HEK293 (cell line): ENCODE measurements around the gene CHMP4B.

ENCODE experiments used
- CTCF ChIA-PET: fragments of 350-600 bp; formaldehyde crosslinking; extraction: SDS; loops from one replicate; lab custom pipeline; 2021; ENCODE audit warnings: antibody characterized with exemption; lab: Yijun Ruan, JAX
- POLR2A ChIA-PET: fragments of 300-600 bp; formaldehyde crosslinking; extraction: SDS; loops from one replicate; lab custom pipeline; 2020; ENCODE audit warnings: antibody characterized with exemption, inconsistent platforms; lab: Yijun Ruan, JAX
- H3K27ac ChIP-seq: fragments of 200-500 bp; sonication (Bioruptor generic); 2 replicates; pipeline ENCODE4 v1.5.1; 2014; ENCODE audit warnings: low read depth, low read length, control low read depth, inconsistent platforms; ENCODE audit errors: extremely low read depth
- H3K36me3 ChIP-seq, 2 experiments: fragments of 200-500 bp in 1 of 2; sonication (Bioruptor generic) in 1 of 2; 1 replicate in 1 of 2; 2 replicates in 1 of 2; pipeline ENCODE4 v1.5.1; 2014 to 2017; ENCODE audit warnings: inconsistent platforms in 2 of 2, low read length in 2 of 2; ENCODE audit not compliant: control insufficient read depth in 2 of 2, insufficient read depth in 1 of 2
- H3K4me1 ChIP-seq: fragments of 200-500 bp; sonication (Bioruptor generic); 2 replicates; pipeline ENCODE4 v1.5.1; 2014; ENCODE audit warnings: mild to moderate bottlenecking, low read length, inconsistent platforms; ENCODE audit not compliant: control insufficient read depth, insufficient read depth
- H3K4me3 ChIP-seq: 2 replicates; pipeline ENCODE4 v1.5.1; 2011; ENCODE audit warnings: low read depth, mild to moderate bottlenecking, control low read depth, low read length, moderate library complexity
- H3K9me3 ChIP-seq: fragments of 200-500 bp; sonication (Bioruptor generic); 2 replicates; pipeline ENCODE4 v1.5.1; 2014; ENCODE audit warnings: low read depth, low read length, inconsistent platforms; ENCODE audit not compliant: control insufficient read depth, insufficient read depth
- BCL11A ChIP-seq: fragments of 450-650 bp; formaldehyde crosslinking; IDR thresholded peaks from 2 replicates; pipeline ENCODE4 v1.5.1; 2016; ENCODE audit warnings: low read depth, missing biosample characterization, missing genetic modification characterization
- REPIN1 ChIP-seq: fragments of 450-650 bp; formaldehyde crosslinking; IDR thresholded peaks from 2 replicates; pipeline ENCODE4 v1.5.1; 2017; ENCODE audit warnings: missing biosample characterization, missing genetic modification characterization, low read depth
- SALL2 ChIP-seq: fragments of 450-650 bp; formaldehyde crosslinking; IDR thresholded peaks from 2 replicates; pipeline ENCODE4 v1.5.0; 2017; ENCODE audit warnings: missing biosample characterization, mild to moderate bottlenecking, missing genetic modification characterization, borderline replicate concordance
- SCRT1 ChIP-seq: fragments of 450-650 bp; formaldehyde crosslinking; IDR thresholded peaks from 2 replicates; pipeline ENCODE4 v1.5.1; 2016; ENCODE audit warnings: missing biosample characterization, missing genetic modification characterization, borderline replicate concordance
- SCRT2 ChIP-seq: fragments of 450-650 bp; formaldehyde crosslinking; IDR thresholded peaks from 2 replicates; pipeline ENCODE4 v1.5.1; 2016; ENCODE audit warnings: missing biosample characterization, missing genetic modification characterization
- SETDB1 ChIP-seq: IDR thresholded peaks from one replicate; pipeline ENCODE4 v1.6.1; 2017; ENCODE audit warnings: mild to moderate bottlenecking, low read length, moderate library complexity, mixed read lengths; ENCODE audit not compliant: insufficient read length
- YY1 ChIP-seq: fragments of 450-650 bp; formaldehyde crosslinking; IDR thresholded peaks from 2 replicates; pipeline ENCODE4 v1.5.1; 2018; ENCODE audit warnings: missing biosample characterization, missing genetic modification characterization
- ZNF133 ChIP-seq: fragments of 450-650 bp; formaldehyde crosslinking; IDR thresholded peaks from 2 replicates; pipeline ENCODE4 v1.5.1; 2016; ENCODE audit warnings: missing biosample characterization, missing genetic modification characterization
- ZNF155 ChIP-seq: fragments of 450-650 bp; formaldehyde crosslinking; IDR thresholded peaks from 2 replicates; pipeline ENCODE4 v1.5.1; 2016; ENCODE audit warnings: missing biosample characterization, missing genetic modification characterization
- ZNF169 ChIP-seq: fragments of 450-650 bp; formaldehyde crosslinking; IDR thresholded peaks from 2 replicates; pipeline ENCODE4 v1.5.1; 2016; ENCODE audit warnings: missing biosample characterization, missing genetic modification characterization
- ZNF214 ChIP-seq: fragments of 450-650 bp; formaldehyde crosslinking; IDR thresholded peaks from 2 replicates; pipeline ENCODE4 v1.5.1; 2017; ENCODE audit warnings: missing biosample characterization, mild to moderate bottlenecking, missing genetic modification characterization, borderline replicate concordance
- ZNF23 ChIP-seq: fragments of 450-650 bp; formaldehyde crosslinking; IDR thresholded peaks from 2 replicates; pipeline ENCODE4 v1.5.1; 2016; ENCODE audit warnings: missing biosample characterization, missing genetic modification characterization, borderline replicate concordance
- ZNF239 ChIP-seq: fragments of 450-650 bp; formaldehyde crosslinking; IDR thresholded peaks from 2 replicates; pipeline ENCODE4 v1.5.1; 2016; ENCODE audit warnings: missing biosample characterization, missing genetic modification characterization
- ZNF266 ChIP-seq: fragments of 450-650 bp; formaldehyde crosslinking; IDR thresholded peaks from 2 replicates; pipeline ENCODE4 v1.5.1; 2016; ENCODE audit warnings: missing biosample characterization, missing genetic modification characterization, low read depth
- ZNF280C ChIP-seq: fragments of 450-650 bp; formaldehyde crosslinking; IDR thresholded peaks from 2 replicates; pipeline ENCODE4 v1.5.1; 2016; ENCODE audit warnings: missing biosample characterization, missing genetic modification characterization
- ZNF48 ChIP-seq: fragments of 450-650 bp; formaldehyde crosslinking; IDR thresholded peaks from 2 replicates; pipeline ENCODE4 v1.5.1; 2016; ENCODE audit warnings: missing biosample characterization, missing genetic modification characterization
- ZNF530 ChIP-seq: fragments of 450-650 bp; formaldehyde crosslinking; IDR thresholded peaks from 2 replicates; pipeline ENCODE4 v1.5.1; 2016; ENCODE audit warnings: low read depth, missing biosample characterization, missing genetic modification characterization
- ZNF548 ChIP-seq: fragments of 450-650 bp; formaldehyde crosslinking; IDR thresholded peaks from 2 replicates; pipeline ENCODE4 v1.5.1; 2016; ENCODE audit warnings: missing biosample characterization, missing genetic modification characterization
- ZNF585B ChIP-seq: fragments of 450-650 bp; formaldehyde crosslinking; IDR thresholded peaks from 2 replicates; pipeline ENCODE4 v1.5.1; 2016; ENCODE audit warnings: missing biosample characterization, missing genetic modification characterization
- ZNF600 ChIP-seq: fragments of 450-650 bp; formaldehyde crosslinking; IDR thresholded peaks from 2 replicates; pipeline ENCODE4 v1.5.1; 2016; ENCODE audit warnings: missing biosample characterization, missing genetic modification characterization
- ZNF621 ChIP-seq: fragments of 450-650 bp; formaldehyde crosslinking; IDR thresholded peaks from 2 replicates; pipeline ENCODE4 v1.5.1; 2017; ENCODE audit warnings: missing biosample characterization, missing genetic modification characterization
- ZNF664 ChIP-seq: fragments of 450-650 bp; formaldehyde crosslinking; IDR thresholded peaks from 2 replicates; pipeline ENCODE4 v1.5.1; 2016; ENCODE audit warnings: missing biosample characterization, missing genetic modification characterization
- ZSCAN23 ChIP-seq: fragments of 450-650 bp; formaldehyde crosslinking; IDR thresholded peaks from 2 replicates; pipeline ENCODE4 v1.5.1; 2016; ENCODE audit warnings: missing biosample characterization, missing genetic modification characterization
- ZXDB ChIP-seq: fragments of 450-650 bp; formaldehyde crosslinking; IDR thresholded peaks from 2 replicates; pipeline ENCODE4 v1.5.1; 2016; ENCODE audit warnings: missing biosample characterization, missing genetic modification characterization

Gene CHMP4B

GRCh38 chr20:33897313-33897912, 86.3 kb downstream of the CHMP4B start (continued):
- TF ChIP-seq REPIN1 (tag by site-specific recombination) (no peak), ZNF548 (tag by site-specific recombination) (no peak), ZNF214 (tag by site-specific recombination) (no peak), ZNF585B (tag by site-specific recombination) (no peak), ZNF664 (tag by site-specific recombination) (no peak), ZNF280C (tag by site-specific recombination) (no peak), ZNF23 (tag by site-specific recombination) (no peak), ZNF600 (tag by site-specific recombination) (no peak), SALL2 (tag by site-specific recombination) (no peak)

GRCh38 chr20:33899106-33899505, 88.0 kb downstream of the CHMP4B start:
- H3K9me3 ChIP-seq = no peaks in the 10 kb centered on the region
- ChIA-PET CTCF (interaction anchor here (0.7 to 0.9 kb wide), 2 partner anchors 110 to 1090 kb away, joined by 3 read pairs; no protein-coding TSS in a partner anchor), POLR2A (no interaction called here)
- H3K4me1 ChIP-seq = no peaks in the 10 kb centered on the region
- TF ChIP-seq ZNF48 (tag by site-specific recombination) (no peak), ZNF169 (tag by site-specific recombination) (no peak), SCRT2 (tag by site-specific recombination) (no peak), BCL11A (tag by site-specific recombination) (no peak), ZNF621 (tag by site-specific recombination) (no peak), SETDB1 (no peak), ZNF530 (tag by site-specific recombination) (no peak), SCRT1 (tag by site-specific recombination) (no peak), ZXDB (tag by site-specific recombination) (no peak), ZNF266 (no peak), ZNF133 (tag by site-specific recombination) (no peak)
- H3K4me3 ChIP-seq = no peak overlapping the region
- no peak overlapping the region for H3K27ac ChIP-seq
- H3K36me3 ChIP-seq = no peaks in the 10 kb centered on the region

GRCh38 chr20:33900521-33901131, 89.5 kb downstream of the CHMP4B start:
- H3K36me3 ChIP-seq = no peaks in the 10 kb centered on the region
- POLR2A ChIA-PET = interaction anchor here (0.8 to 1.3 kb wide), 2 partner anchors 10 to 93 kb away, joined by 3 to 5 read pairs; no protein-coding TSS in a partner anchor
- no peak overlapping the region for H3K27ac ChIP-seq
- H3K4me1 ChIP-seq = no peaks in the 10 kb centered on the region
- CTCF ChIA-PET = interaction anchor here (0.7 to 1.2 kb wide), 3 partner anchors 15 to 153 kb away, joined by 3 to 6 read pairs (median 3); no protein-coding TSS in a partner anchor
- H3K4me3 ChIP-seq = no peak overlapping the region
- no peaks in the 10 kb centered on the region for H3K9me3 ChIP-seq
- TF ChIP-seq YY1 (no peak), ZSCAN23 (tag by site-specific recombination) (no peak), ZNF239 (no peak), ZNF155 (tag by site-specific recombination) (no peak), ZNF600 (tag by site-specific recombination) (no peak)
